Dermis blood vessel endothelial cell (primary cell): Measurements from ENCODE around the gene DPP10. TPM values are rescaled to one million over a fixed set of nuclear protein-coding genes. Genes with fewer than 3 reads are reported as not detected.
"Not testable (repeated sequence)": the region's sequence is repeated elsewhere in the genome, so short reads cannot be mapped to it uniquely, and the experiment has no call there.

Source experiments
- DNase-seq: peaks from one replicate; pipeline ENCODE4 v3.0.0; 2010
- total RNA-seq: library from RNA; depleted of rRNA; stranded (reverse); fragments of >200 nt; gene quantifications from 2 replicates; pipeline ENCODE4 v1.2.3, GENCODE V29; 2014

The DPP10 gene
- total RNA-seq, 1 donor from 2014 or later: not detected

DNA sequence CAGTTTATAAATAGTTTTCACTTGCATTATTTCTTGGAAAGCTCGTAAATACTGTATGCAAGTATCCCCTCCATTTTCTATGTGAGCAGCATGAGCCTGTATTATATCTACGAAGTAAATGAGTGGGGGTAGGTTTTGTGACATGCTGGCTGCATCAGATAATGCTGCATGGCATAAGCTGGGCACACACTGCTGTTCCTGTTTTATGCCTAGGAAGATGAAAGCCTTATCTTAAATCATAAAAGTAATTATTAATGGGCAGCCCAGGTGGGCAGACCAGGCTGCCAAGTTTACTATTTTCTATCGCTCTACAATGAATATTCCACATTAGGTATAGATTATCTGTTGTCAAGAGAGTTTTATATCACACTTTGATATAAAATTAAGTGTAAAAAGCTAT, 854.6 kb downstream of the DPP10 start:
- DNase-seq: no peak

DNA sequence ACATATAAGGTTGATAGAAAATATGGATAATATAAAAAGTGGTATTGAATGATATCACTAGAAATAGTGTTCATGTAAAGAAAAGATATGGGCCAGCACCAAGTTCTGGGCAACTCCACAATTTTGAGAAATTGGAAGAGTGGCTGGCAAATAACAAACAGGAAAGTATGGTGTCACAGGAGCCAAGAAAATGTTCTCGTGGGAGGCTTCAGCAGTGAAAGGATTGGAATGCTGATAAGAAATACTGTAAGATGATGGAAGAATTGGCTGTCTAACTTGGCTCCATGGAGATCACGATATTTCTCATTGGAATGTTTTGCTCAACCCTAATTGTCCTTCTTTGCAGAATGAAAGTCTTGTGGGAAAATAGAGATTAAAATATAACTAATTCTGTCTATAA, 856.8 kb downstream of the DPP10 start:
- DNase-seq: no peak

GRCh38 chr2:115305712-115306111, 863.3 kb downstream of the DPP10 start:
- no peak for DNase-seq

GRCh38 chr2:115314119-115314518, 871.7 kb downstream of the DPP10 start:
- no peak for DNase-seq

- DNase-seq: no peak
Measured at GRCh38 chr2:115327061-115327460, 884.6 kb downstream of the DPP10 start.

- DNase-seq: no peak
Measured at GRCh38 chr2:115359550-115359949, 917.1 kb downstream of the DPP10 start.

GRCh38 chr2:115364093-115364492, 921.7 kb downstream of the DPP10 start:
- no peak for DNase-seq

- DNase-seq: no peak
Measured at GRCh38 chr2:115369400-115369799, 927.0 kb downstream of the DPP10 start.

- DNase-seq: no peak
Measured at GRCh38 chr2:115374981-115375380, 932.5 kb downstream of the DPP10 start.

- no peak for DNase-seq
Measured at GRCh38 chr2:115384399-115384798, 942.0 kb downstream of the DPP10 start.

GRCh38 chr2:115386465-115386864, 944.0 kb downstream of the DPP10 start:
- no peak for DNase-seq

GRCh38 chr2:115389024-115389423, 946.6 kb downstream of the DPP10 start:
- DNase-seq: no peak

DNA sequence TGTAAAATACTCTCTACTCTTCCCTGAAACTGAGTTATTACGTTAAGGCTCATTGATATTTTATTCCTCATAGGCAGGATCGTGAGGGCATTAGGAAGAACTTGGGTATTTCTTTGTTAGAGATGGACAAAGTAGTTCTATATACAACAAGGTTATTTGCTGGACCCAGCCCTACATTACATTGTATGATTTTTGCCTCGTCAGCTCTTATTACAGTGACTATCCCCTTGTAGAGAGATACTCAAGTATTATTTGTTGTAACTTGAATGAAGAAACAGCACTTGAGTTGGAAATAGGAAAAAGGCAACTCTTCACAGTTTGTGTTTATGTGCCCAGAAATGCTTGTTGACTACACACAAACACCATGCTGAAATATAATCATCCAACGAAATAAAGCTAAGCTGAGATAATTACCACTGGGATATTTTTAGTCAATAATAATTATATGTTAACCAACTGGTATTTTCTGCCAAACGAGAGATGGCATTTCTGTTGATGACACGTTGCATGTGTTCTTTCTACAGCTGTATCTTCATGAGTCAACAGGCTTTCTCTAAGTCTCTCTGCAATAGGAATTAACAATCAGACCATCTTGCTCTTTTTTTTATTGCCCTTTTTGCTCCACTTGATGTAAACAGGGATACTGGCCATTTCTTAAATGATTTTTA, 947.6 kb downstream of the DPP10 start:
- DNase-seq: no peak

DNA sequence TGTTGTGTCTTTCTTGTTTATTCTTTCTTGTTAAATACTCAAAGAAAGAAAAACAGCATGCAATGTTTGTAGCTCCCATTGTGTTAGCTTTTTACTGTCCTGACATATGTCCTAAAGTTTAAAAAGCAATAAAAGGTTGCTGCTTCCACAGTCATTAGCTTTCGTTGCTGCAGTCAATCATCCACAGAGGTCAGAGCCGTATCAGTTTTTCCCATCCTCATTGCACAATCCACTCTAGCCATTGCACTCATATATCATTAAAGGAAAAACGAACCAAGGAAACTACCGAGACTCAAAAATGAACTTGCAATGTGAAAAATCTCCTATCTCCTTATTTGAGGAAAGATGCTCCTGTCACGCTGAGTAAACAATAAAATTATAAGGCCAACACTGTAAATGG, 954.1 kb downstream of the DPP10 start:
- no peak for DNase-seq

GRCh38 chr2:115400940-115401339, 958.5 kb downstream of the DPP10 start:
- no peak for DNase-seq

DNA sequence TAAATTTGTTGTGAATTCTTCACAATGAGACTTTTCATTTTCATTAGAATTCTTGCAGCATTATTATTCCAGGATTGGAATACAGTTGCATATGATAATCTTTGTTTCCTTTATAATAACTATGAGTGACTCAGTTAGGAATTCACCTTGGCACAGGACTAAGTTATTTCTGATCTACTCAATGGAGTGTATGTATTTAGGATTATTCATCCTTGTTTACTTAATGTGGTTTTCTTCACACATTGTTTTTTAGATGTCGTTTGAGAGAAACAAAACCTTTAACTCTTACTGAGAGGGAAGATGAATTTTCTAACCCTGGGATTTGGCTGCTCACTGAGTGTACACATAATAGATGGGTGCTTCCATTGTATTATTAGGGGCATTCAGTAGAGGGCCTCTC, 970.1 kb downstream of the DPP10 start:
- no peak for DNase-seq

GRCh38 chr2:115413791-115414190, 971.4 kb downstream of the DPP10 start:
- no peak for DNase-seq

DNA sequence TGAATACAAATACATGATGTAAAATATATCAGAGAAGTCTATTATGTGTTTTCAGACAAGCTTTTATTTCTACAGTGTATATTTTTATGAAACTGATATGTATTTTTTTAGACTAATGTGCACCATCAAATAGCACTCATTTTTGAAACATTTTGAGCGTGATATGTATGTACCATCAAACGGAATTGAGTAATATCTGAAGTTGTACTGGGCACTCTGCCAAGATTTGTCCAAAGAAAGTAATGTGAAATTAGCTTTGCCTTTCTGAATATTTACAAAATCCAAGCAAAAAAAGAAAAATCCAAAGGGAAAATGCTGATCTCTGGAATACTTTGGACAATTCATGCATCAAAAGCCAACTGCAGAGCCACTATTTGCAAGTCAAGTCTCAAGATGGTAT, 972.0 kb downstream of the DPP10 start:
- DNase-seq: no peak

DNA sequence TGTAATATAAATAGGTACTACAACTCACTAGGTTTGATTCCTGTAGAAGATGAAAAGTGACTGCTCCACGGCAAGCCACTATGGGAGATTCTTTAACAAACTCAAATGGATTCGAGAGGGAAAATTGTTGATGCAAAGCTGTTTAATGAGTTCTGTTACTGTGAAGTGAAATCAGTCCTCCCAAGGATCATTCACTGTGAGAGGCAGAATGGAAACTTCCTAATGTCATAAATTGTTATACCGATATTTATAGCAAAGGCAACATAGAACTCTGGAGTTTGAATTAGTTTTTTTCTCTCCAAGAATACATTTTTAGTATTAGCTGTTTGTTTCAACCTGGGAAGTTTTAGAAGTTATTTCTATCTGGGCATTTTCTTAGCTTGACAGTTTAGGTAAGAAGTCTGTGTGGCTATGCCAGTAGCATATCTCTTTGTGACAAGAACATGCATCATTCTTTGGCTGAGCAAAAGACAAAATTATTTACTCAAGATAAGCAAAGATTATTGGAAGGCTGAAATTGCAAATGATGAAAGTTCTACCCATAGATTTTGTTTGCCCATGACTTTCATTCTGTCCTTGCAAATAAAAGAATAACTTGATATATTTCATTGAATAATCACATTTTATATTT, 979.7 kb downstream of the DPP10 start:
- no peak for DNase-seq

DNA sequence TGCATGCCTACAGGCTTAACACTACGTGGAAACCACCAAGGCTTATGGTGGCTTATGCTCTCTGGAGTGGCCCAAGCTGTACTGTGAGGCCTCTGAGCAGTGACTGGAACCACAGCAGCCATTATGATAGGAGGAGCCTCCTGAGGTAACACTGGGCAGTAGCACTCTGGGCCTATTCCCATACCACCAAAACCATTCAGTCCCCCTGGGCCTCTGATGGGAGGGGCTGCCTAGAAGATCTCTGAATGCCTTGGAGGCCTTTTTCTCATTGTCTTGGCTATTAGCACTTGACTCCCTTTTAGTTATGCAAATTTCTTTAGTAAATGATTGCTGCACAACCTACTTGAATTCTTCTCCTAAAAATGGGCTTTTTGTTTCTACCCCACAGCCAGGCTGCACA, 985.0 kb downstream of the DPP10 start:
- no peak for DNase-seq

DNA sequence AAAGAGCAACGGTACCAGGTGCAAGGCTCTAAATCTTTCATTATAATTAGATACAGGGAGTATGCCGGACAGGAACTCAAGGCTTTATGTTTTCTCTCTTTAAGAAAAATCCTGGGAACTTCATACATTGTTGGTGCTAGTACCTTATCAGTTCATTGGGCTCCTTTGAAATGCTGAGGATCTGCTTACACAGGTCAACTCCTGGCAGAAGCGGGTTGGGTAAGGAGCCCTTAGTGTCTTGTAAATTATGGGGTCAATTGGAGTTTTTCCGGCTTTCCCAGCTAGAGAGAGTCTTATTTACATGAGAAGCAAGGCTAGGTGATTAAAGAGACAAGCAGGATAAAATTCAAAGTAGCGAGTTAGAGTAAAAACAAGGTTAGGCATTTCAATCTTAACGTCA, 998.3 kb downstream of the DPP10 start:
- DNase-seq: not testable (repeated sequence)

DNA sequence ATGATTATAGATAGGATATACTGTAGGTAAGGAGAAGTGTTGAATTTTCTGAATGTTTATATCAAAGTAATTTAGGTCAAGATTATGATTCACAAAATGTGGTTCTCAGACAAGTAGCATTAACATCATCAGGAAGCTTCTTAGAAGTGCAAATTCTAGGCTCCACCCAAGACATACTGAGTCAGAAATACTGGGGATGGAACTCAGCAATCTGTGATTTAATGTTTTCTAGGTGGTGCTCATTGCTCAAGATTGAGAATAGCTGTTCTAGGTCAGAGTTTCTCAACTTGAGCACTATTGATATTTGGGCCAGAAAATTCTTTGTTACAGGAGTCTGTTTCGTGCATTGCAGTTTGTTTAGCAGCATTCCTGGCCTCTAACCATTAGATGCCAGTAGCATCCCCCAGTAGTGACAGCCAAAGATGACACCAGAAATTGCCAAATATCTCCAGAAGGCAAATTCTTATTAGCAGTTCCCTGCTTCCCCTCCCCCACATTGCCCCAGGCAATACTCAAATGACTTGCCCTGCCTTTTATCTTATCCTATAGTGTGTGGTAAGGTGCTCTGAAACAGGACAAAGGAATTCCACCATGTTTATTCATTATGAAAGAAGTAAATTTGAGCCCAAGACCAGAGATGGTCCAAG, 1001.2 kb downstream of the DPP10 start:
- DNase-seq: no peak

- DNase-seq: no peak
Measured at GRCh38 chr2:115460008-115460407, 1017.6 kb downstream of the DPP10 start.

- no peak for DNase-seq
Measured at GRCh38 chr2:115480741-115481140, 1038.3 kb downstream of the DPP10 start.
